ENCODE measurements around the gene ATXN7L2.
"Not testable (repeated sequence)": the region's sequence is repeated elsewhere in the genome, so short reads cannot be mapped to it uniquely, and the experiment has no call there.

The ATXN7L2 gene

GRCh38 chr1:109483672-109484518 lies at the start of gene ATXN7L2:
Gene ATXN7L2 (plus strand): TSS chr1:109483905. CDS start chr1:109483954, 49 bp downstream.
- DNase-seq, result peak; percentile 66

GRCh38 chr1:109434484-109434883 lies 49.2 kb upstream of the ATXN7L2 start:
- no peak for DNase-seq

GRCh38 chr1:109438798-109439297 lies 44.9 kb upstream of the ATXN7L2 start:
- no peak for DNase-seq

GRCh38 chr1:109441069-109441468 lies 42.6 kb upstream of the ATXN7L2 start:
- no peak for DNase-seq

GRCh38 chr1:109443476-109443875 lies 40.2 kb upstream of the ATXN7L2 start:
- DNase-seq, result no peak

- no peak for DNase-seq
Observed at GRCh38 chr1:109444346-109444745, 39.4 kb upstream of the ATXN7L2 start.

GRCh38 chr1:109445949-109446695 lies 37.6 kb upstream of the ATXN7L2 start:
- not testable (repeated sequence) for DNase-seq

GRCh38 chr1:109447524-109447923 lies 36.2 kb upstream of the ATXN7L2 start:
- no peak for DNase-seq

- no peak for DNase-seq
Observed at GRCh38 chr1:109454497-109455133, 29.1 kb upstream of the ATXN7L2 start.

GRCh38 chr1:109457819-109458218 lies 25.9 kb upstream of the ATXN7L2 start:
- no peak for DNase-seq

- DNase-seq, result no peak
Observed at GRCh38 chr1:109466125-109466451, 17.6 kb upstream of the ATXN7L2 start.

- DNase-seq, result no peak
Observed at GRCh38 chr1:109466452-109467300, 17.0 kb upstream of the ATXN7L2 start, which contains the start of gene SYPL2. Gene SYPL2 (plus strand): TSS chr1:109466546. CDS start chr1:109466844, 298 bp downstream.

- DNase-seq, result peak; percentile 12
Observed at GRCh38 chr1:109467301-109467777, 16.4 kb upstream of the ATXN7L2 start.

GRCh38 chr1:109468061-109468460 lies 15.6 kb upstream of the ATXN7L2 start:
- DNase-seq, result no peak

- no peak for DNase-seq
Observed at GRCh38 chr1:109468903-109469302, 14.8 kb upstream of the ATXN7L2 start.

GRCh38 chr1:109470245-109470644 lies 13.5 kb upstream of the ATXN7L2 start:
- DNase-seq, result no peak

- DNase-seq, result no peak
Observed at GRCh38 chr1:109472779-109473178, 10.9 kb upstream of the ATXN7L2 start.

GRCh38 chr1:109473284-109474057 lies 10.2 kb upstream of the ATXN7L2 start:
- DNase-seq, result not testable (repeated sequence)

GRCh38 chr1:109474697-109475096 lies 9.0 kb upstream of the ATXN7L2 start:
- no peak for DNase-seq

- DNase-seq, result no peak
Observed at GRCh38 chr1:109475261-109475660, 8.4 kb upstream of the ATXN7L2 start.

- no peak for DNase-seq
Observed at GRCh38 chr1:109476825-109477224, 6.9 kb upstream of the ATXN7L2 start.
